NOMO-1 treated with dmso at 0.1 percent for 144 hours (cell line): Measurements from ENCODE around the gene IPO5.

ENCODE experiments used
- DNase-seq: peaks from one replicate; lab custom pipeline; 2025; ENCODE audit not compliant: unreplicated experiment; lab: John Stamatoyannopoulos, UW

The IPO5 gene

GRCh38 chr13:98054301-98054700 lies 100.8 kb downstream of the IPO5 start:
- DNase-seq = no peak

GRCh38 chr13:98055623-98056022 lies 102.1 kb downstream of the IPO5 start:
- no peak for DNase-seq

DNA sequence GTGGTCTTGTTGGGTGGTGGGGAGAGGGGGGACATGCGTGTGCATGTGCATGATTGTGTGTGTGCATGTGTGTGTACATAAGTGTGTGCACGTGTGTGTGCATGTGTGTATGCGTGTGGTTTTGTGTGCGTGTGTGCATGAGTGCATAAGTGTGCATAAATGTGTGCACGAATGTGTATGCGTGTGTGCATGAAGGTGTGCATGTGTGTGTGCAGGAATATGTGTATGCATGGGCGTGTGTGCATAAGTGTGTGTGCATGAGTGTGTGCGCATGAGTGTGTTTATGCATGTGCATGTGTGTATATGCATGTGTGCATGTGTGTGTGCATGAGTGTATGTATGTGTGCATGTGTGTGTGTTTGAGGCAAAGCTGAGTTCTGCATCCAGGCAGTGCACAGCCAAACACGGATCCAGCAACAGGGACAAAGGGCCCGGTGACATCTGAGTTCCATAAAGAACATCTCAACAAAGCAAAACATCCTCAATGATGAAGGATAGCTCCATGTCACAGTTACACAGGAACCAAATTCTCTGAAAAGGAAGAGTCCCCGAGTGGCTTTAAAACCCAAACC lies 103.5 kb downstream of the IPO5 start:
- no peak for DNase-seq

GRCh38 chr13:98059276-98059675 lies 105.8 kb downstream of the IPO5 start:
- DNase-seq = no peak

DNA sequence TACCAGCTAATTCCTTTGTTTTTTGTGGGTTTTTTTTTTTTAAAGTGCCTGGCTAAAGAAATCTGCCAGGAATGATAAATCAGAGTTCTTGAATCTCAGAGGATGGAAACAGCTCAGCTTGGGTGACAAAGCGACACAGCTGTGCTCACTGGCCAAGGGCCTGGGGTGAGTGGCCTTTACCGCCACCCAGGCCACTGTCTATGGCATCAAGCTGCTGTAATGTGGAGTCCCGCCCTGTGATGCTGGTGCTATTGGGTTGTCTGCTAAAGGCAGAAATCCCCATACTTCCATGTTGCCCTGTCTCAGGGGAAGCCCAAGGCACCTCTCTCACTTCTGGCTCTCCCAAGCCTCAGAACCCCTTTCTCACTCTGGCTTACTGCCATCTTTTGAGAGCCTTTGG lies 106.8 kb downstream of the IPO5 start:
- no peak for DNase-seq

DNA sequence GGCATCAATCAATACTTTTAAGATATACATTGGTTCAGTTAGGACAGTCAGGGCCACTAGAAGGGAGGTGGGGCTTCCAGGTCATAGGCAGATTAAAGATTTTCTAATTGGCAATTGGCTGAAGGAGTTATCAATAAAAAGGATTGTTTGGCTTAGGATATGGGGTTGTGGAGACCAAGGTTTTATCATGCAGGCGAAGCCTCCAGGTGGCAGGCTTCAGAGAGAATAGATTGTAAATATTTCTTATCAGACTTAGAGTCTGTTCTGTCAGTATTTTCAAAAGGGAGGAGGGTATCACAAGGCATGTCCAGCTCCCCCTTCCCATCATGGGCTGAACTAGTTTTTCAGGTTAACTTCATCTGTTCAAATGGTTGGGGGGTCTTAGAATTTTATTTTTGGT lies 112.0 kb downstream of the IPO5 start:
- DNase-seq = no peak

- DNase-seq = no peak
Measured at GRCh38 chr13:98066636-98067035, 113.2 kb downstream of the IPO5 start.

GRCh38 chr13:98068521-98068920 lies 115.0 kb downstream of the IPO5 start:
- no peak for DNase-seq

DNA sequence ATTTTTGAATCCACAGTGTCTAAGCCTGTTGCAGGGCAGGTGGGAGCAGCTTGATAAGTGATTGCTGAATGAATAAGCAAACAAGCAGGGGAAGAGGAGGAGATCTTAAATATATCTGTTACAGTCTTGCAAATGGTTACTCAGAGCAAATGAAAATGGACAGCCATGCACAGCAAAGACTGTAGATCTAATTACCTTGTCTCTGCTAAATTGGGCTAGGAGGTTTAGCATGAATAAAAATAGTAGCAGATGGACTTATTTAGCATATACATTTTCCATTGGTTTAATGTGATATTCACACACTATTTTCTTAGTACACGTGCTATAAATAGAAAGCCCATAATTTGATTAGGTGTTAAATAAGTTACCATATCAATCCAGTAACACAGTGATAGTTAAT lies 116.5 kb downstream of the IPO5 start:
- no peak for DNase-seq

- DNase-seq = no peak
Measured at GRCh38 chr13:98071316-98071715, 117.8 kb downstream of the IPO5 start.

GRCh38 chr13:98072476-98072875 lies 119.0 kb downstream of the IPO5 start:
- no peak for DNase-seq
